SH-SY5Y (cell line): ENCODE data around the gene PDGFRA.

Source experiments
- GATA2 ChIP-seq: IDR thresholded peaks from 2 replicates; pipeline ENCODE4 v1.6.1; 2011; ENCODE audit warnings: mild to moderate bottlenecking, low read depth, low read length
- GATA3 ChIP-seq: IDR thresholded peaks from 2 replicates; pipeline ENCODE4 v1.6.1; 2011; ENCODE audit warnings: low read depth, mild to moderate bottlenecking, low read length, moderate library complexity

- no peak for TF ChIP-seq GATA3
- TF ChIP-seq GATA2: no peak
Measured at GRCh38 chr4:54218736-54219135, 10.4 kb upstream of the PDGFRA start.
